GM23338 (cell line): ENCODE data around the gene TMEM182. TPM values are rescaled to one million over a fixed set of nuclear protein-coding genes. Genes with fewer than 3 reads are reported as not detected.

Experiments
- ATAC-seq: fragments of 200-7000 bp; cut with Tn5 transposase; 3 replicates; pipeline ENCODE4 v1.9.1; 2020
- DNase-seq: peaks from one replicate; pipeline ENCODE4 v3.0.0-alpha.2; 2015; ENCODE audit warnings: low spot score
- H2AFZ ChIP-seq: fragments of 200-600 bp; sonication (generic); 2 replicates; pipeline ENCODE4 v1.8.0; 2016; ENCODE audit warnings: antibody characterized with exemption, mild to moderate bottlenecking, moderate library complexity
- H3F3A ChIP-seq: fragments of 200-600 bp; sonication (generic); replicated peaks from 2 replicates; pipeline ENCODE4 v1.8.0; 2017; ENCODE audit warnings: antibody characterized with exemption, mixed run types, low read depth
- H3K27ac ChIP-seq: fragments of 200-600 bp; sonication (generic); 2 replicates; pipeline ENCODE4 v1.6.1; 2016; ENCODE audit warnings: low read depth
- H3K27me3 ChIP-seq: fragments of 200-600 bp; sonication (generic); 2 replicates; pipeline ENCODE4 v1.8.0; 2016; ENCODE audit warnings: mild to moderate bottlenecking, mixed run types, moderate library complexity; ENCODE audit not compliant: insufficient read depth
- H3K36me3 ChIP-seq: fragments of 200-600 bp; sonication (generic); 2 replicates; pipeline ENCODE4 v1.8.0; 2016; ENCODE audit warnings: mild to moderate bottlenecking; ENCODE audit not compliant: insufficient read depth
- H3K4me1 ChIP-seq: fragments of 200-600 bp; sonication (generic); 2 replicates; pipeline ENCODE4 v1.8.0; 2016; ENCODE audit warnings: mild to moderate bottlenecking, moderate library complexity; ENCODE audit not compliant: insufficient read depth
- H3K4me2 ChIP-seq: fragments of 200-600 bp; sonication (generic); 2 replicates; pipeline ENCODE4 v1.7.1; 2017; ENCODE audit warnings: mixed run types
- H3K4me3 ChIP-seq: fragments of 200-600 bp; sonication (generic); 2 replicates; pipeline ENCODE4 v1.6.1; 2016; ENCODE audit warnings: mixed run types
- H3K79me2 ChIP-seq: fragments of 200-600 bp; sonication (generic); replicated peaks from 2 replicates; pipeline ENCODE4 v1.8.0; 2017; ENCODE audit warnings: mild to moderate bottlenecking; ENCODE audit not compliant: insufficient read depth
- H3K9me2 ChIP-seq: fragments of 200-600 bp; sonication (generic); 2 replicates; pipeline ENCODE4 v1.8.0; 2017; ENCODE audit not compliant: insufficient read depth
- H4K20me1 ChIP-seq: fragments of 200-600 bp; sonication (generic); replicated peaks from 2 replicates; pipeline ENCODE4 v1.8.0; 2017; ENCODE audit warnings: mild to moderate bottlenecking; ENCODE audit not compliant: insufficient read depth
- H3K27ac Mint-ChIP-seq: 2 replicates; pipeline ENCODE4 v1.8.0; 2020; ENCODE audit warnings: inconsistent platforms, mild to moderate bottlenecking, moderate library complexity, mixed read lengths
- H3K27me3 Mint-ChIP-seq: 3 replicates; pipeline ENCODE4 v1.8.0; 2022; ENCODE audit warnings: low read depth, mild to moderate bottlenecking, moderate library complexity, mixed read lengths, inconsistent platforms; ENCODE audit not compliant: insufficient read depth, poor library complexity
- H3K36me3 Mint-ChIP-seq: 3 replicates; pipeline ENCODE4 v1.8.0; 2021; ENCODE audit warnings: low read depth, mild to moderate bottlenecking, inconsistent platforms, moderate library complexity, mixed read lengths
- H3K4me1 Mint-ChIP-seq: 3 replicates; pipeline ENCODE4 v1.8.0; 2020; ENCODE audit warnings: mild to moderate bottlenecking, inconsistent platforms, mixed read lengths
- H3K4me3 Mint-ChIP-seq: 3 replicates; pipeline ENCODE4 v1.8.0; 2021; ENCODE audit warnings: moderate library complexity, mild to moderate bottlenecking, inconsistent platforms, mixed read lengths
- H3K9me3 Mint-ChIP-seq: 3 replicates; pipeline ENCODE4 v1.8.0; 2020; ENCODE audit warnings: moderate library complexity, mild to moderate bottlenecking, inconsistent platforms, mixed read lengths
- CREB1 ChIP-seq: fragments of 250-450 bp; sonication (Bioruptor Pico); IDR thresholded peaks from 2 replicates; pipeline ENCODE4 v1.5.0; 2020; ENCODE audit warnings: low read depth, mild to moderate bottlenecking, moderate library complexity
- EZH2phosphoT487 ChIP-seq: fragments of 200-600 bp; sonication (generic); IDR thresholded peaks from one replicate; pipeline ENCODE4 v1.8.1; 2018; ENCODE audit warnings: antibody characterized with exemption; ENCODE audit not compliant: unreplicated experiment
- JUNB ChIP-seq: IDR thresholded peaks from one replicate; pipeline ENCODE4 v1.6.1; 2016; ENCODE audit warnings: antibody characterized with exemption; ENCODE audit not compliant: unreplicated experiment
- NANOG ChIP-seq: IDR thresholded peaks from 2 replicates; pipeline ENCODE4 v1.6.1; 2016; ENCODE audit warnings: antibody characterized with exemption, borderline replicate concordance
- STAT1 ChIP-seq: IDR thresholded peaks from one replicate; pipeline ENCODE4 v1.6.1; 2016; ENCODE audit warnings: antibody characterized with exemption; ENCODE audit not compliant: unreplicated experiment
- ZNF114 ChIP-seq: fragments of 250-450 bp; sonication (Bioruptor Pico); IDR thresholded peaks from 2 replicates; pipeline ENCODE4 v1.5.0; 2020; ENCODE audit warnings: mild to moderate bottlenecking, moderate library complexity
- polyA plus RNA-seq: library from polyadenylated mRNA; unstranded; fragments of >200 nt; fragmentation: Nextera tagmentation; extraction: Ambion mirVana; gene quantifications from 2 replicates; pipeline ENCODE4 v1.2.1, GENCODE V29; 2016
- total RNA-seq: library from RNA; depleted of rRNA; stranded (reverse); fragments of >200 nt; shearing (Covaris generic); gene quantifications from 2 replicates; pipeline ENCODE4 v1.2.3, GENCODE V29; 2014
- TF ChIP-seq, protein P1 (sequence below): fragments of 250-450 bp; sonication (Bioruptor Pico); IDR thresholded peaks from 2 replicates; pipeline ENCODE4 v1.5.0; 2020; ENCODE audit warnings: mild to moderate bottlenecking, moderate library complexity
- TF ChIP-seq, protein P2 (sequence below): IDR thresholded peaks from 2 replicates; pipeline ENCODE4 v1.6.1; 2016; ENCODE audit warnings: antibody characterized with exemption
- TF ChIP-seq, protein P3 (sequence below), 2 experiments: fragments of 200-600 bp in 1 of 2; sonication (generic) in 1 of 2; conservative IDR thresholded peaks; 2 replicates each; pipeline versions ENCODE4 v1.5.1 to v1.6.1; 2016 to 2017; ENCODE audit warnings: antibody characterized with exemption in 2 of 2, low read depth in 2 of 2, mild to moderate bottlenecking in 2 of 2, moderate library complexity in 1 of 2
- TF ChIP-seq, protein P4 (sequence below): IDR thresholded peaks from one replicate; pipeline ENCODE4 v1.6.1; 2018; ENCODE audit warnings: antibody characterized with exemption; ENCODE audit not compliant: unreplicated experiment

TMEM182 gene
- total and polyA plus RNA-seq, 2 experiments from 2014 or later: 5.2 to 7.2 TPM

DNA sequence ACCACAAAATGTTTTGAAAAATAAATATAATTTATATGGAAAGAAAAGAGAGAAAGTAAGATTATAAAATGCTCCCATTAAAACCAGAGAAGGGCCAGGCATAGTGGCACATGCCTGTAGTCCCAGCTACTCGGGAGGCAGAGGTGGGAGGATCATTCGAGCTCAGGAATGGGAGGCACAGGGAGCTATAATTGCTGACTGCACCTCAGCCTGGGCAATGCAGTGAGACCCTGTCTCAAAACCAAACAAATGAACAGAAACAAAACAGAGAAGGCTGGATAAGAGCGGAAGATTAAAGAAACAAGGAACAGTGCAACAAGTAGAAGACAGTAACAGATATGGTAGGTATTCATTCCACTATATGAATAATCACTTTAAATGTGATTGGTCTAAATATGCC, 18.6 kb upstream of the TMEM182 start:
- no peaks in the 10 kb centered on the region; the same call in 2 of the 3 replicates for H3K36me3 Mint-ChIP-seq
- no peak overlapping the region for H3K27ac Mint-ChIP-seq
- Histone ChIP-seq H3F3A (no peaks in the 10 kb centered on the region), H3K27me3 (no peaks in the 10 kb centered on the region), H3K9me2 (no peaks in the 10 kb centered on the region), H3K4me1 (no peaks in the 10 kb centered on the region), H3K4me3 (no peak overlapping the region), H2AFZ (no peak overlapping the region), H3K36me3 (no peaks in the 10 kb centered on the region), H3K4me2 (no peak overlapping the region), H3K27ac (no peak overlapping the region), H3K79me2 (peaks cover 12% of the 10 kb centered on the region; the same call in 1 of the 2 replicates), H4K20me1 (no peaks in the 10 kb centered on the region)
- DNase-seq (no peak), ATAC-seq (no peak)
- no peaks in the 10 kb centered on the region for H3K9me3 Mint-ChIP-seq
- no peak for TF ChIP-seq ZNF114 (CRISPR knock-in tag)
- TF ChIP-seq, protein P1, sequence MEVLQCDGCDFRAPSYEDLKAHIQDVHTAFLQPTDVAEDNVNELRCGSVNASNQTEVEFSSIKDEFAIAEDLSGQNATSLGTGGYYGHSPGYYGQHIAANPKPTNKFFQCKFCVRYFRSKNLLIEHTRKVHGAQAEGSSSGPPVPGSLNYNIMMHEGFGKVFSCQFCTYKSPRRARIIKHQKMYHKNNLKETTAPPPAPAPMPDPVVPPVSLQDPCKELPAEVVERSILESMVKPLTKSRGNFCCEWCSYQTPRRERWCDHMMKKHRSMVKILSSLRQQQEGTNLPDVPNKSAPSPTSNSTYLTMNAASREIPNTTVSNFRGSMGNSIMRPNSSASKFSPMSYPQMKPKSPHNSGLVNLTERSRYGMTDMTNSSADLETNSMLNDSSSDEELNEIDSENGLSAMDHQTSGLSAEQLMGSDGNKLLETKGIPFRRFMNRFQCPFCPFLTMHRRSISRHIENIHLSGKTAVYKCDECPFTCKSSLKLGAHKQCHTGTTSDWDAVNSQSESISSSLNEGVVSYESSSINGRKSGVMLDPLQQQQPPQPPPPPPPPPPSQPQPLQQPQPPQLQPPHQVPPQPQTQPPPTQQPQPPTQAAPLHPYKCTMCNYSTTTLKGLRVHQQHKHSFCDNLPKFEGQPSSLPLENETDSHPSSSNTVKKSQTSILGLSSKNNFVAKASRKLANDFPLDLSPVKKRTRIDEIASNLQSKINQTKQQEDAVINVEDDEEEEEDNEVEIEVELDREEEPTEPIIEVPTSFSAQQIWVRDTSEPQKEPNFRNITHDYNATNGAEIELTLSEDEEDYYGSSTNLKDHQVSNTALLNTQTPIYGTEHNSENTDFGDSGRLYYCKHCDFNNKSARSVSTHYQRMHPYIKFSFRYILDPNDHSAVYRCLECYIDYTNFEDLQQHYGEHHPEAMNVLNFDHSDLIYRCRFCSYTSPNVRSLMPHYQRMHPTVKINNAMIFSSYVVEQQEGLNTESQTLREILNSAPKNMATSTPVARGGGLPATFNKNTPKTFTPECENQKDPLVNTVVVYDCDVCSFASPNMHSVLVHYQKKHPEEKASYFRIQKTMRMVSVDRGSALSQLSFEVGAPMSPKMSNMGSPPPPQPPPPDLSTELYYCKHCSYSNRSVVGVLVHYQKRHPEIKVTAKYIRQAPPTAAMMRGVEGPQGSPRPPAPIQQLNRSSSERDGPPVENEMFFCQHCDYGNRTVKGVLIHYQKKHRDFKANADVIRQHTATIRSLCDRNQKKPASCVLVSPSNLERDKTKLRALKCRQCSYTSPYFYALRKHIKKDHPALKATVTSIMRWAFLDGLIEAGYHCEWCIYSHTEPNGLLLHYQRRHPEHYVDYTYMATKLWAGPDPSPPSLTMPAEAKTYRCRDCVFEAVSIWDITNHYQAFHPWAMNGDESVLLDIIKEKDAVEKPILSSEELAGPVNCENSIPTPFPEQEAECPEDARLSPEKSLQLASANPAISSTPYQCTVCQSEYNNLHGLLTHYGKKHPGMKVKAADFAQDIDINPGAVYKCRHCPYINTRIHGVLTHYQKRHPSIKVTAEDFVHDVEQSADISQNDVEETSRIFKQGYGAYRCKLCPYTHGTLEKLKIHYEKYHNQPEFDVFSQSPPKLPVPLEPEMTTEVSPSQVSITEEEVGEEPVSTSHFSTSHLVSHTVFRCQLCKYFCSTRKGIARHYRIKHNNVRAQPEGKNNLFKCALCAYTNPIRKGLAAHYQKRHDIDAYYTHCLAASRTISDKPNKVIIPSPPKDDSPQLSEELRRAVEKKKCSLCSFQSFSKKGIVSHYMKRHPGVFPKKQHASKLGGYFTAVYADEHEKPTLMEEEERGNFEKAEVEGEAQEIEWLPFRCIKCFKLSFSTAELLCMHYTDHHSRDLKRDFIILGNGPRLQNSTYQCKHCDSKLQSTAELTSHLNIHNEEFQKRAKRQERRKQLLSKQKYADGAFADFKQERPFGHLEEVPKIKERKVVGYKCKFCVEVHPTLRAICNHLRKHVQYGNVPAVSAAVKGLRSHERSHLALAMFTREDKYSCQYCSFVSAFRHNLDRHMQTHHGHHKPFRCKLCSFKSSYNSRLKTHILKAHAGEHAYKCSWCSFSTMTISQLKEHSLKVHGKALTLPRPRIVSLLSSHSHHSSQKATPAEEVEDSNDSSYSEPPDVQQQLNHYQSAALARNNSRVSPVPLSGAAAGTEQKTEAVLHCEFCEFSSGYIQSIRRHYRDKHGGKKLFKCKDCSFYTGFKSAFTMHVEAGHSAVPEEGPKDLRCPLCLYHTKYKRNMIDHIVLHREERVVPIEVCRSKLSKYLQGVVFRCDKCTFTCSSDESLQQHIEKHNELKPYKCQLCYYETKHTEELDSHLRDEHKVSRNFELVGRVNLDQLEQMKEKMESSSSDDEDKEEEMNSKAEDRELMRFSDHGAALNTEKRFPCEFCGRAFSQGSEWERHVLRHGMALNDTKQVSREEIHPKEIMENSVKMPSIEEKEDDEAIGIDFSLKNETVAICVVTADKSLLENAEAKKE: no peak
- TF ChIP-seq, protein P2, sequence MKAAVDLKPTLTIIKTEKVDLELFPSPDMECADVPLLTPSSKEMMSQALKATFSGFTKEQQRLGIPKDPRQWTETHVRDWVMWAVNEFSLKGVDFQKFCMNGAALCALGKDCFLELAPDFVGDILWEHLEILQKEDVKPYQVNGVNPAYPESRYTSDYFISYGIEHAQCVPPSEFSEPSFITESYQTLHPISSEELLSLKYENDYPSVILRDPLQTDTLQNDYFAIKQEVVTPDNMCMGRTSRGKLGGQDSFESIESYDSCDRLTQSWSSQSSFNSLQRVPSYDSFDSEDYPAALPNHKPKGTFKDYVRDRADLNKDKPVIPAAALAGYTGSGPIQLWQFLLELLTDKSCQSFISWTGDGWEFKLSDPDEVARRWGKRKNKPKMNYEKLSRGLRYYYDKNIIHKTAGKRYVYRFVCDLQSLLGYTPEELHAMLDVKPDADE: no peak
- no peak for TF ChIP-seq EZH2phosphoT487
- no peak for TF ChIP-seq CREB1 (CRISPR knock-in tag)
- TF ChIP-seq, protein P3, sequence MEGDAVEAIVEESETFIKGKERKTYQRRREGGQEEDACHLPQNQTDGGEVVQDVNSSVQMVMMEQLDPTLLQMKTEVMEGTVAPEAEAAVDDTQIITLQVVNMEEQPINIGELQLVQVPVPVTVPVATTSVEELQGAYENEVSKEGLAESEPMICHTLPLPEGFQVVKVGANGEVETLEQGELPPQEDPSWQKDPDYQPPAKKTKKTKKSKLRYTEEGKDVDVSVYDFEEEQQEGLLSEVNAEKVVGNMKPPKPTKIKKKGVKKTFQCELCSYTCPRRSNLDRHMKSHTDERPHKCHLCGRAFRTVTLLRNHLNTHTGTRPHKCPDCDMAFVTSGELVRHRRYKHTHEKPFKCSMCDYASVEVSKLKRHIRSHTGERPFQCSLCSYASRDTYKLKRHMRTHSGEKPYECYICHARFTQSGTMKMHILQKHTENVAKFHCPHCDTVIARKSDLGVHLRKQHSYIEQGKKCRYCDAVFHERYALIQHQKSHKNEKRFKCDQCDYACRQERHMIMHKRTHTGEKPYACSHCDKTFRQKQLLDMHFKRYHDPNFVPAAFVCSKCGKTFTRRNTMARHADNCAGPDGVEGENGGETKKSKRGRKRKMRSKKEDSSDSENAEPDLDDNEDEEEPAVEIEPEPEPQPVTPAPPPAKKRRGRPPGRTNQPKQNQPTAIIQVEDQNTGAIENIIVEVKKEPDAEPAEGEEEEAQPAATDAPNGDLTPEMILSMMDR (conservative IDR thresholded peaks at IDR 0.05; ENCODE audit: low read depth in 2 of 2): no peak
- TF ChIP-seq NANOG: no peak
- no peak for TF ChIP-seq JUNB
- TF ChIP-seq, protein P4, sequence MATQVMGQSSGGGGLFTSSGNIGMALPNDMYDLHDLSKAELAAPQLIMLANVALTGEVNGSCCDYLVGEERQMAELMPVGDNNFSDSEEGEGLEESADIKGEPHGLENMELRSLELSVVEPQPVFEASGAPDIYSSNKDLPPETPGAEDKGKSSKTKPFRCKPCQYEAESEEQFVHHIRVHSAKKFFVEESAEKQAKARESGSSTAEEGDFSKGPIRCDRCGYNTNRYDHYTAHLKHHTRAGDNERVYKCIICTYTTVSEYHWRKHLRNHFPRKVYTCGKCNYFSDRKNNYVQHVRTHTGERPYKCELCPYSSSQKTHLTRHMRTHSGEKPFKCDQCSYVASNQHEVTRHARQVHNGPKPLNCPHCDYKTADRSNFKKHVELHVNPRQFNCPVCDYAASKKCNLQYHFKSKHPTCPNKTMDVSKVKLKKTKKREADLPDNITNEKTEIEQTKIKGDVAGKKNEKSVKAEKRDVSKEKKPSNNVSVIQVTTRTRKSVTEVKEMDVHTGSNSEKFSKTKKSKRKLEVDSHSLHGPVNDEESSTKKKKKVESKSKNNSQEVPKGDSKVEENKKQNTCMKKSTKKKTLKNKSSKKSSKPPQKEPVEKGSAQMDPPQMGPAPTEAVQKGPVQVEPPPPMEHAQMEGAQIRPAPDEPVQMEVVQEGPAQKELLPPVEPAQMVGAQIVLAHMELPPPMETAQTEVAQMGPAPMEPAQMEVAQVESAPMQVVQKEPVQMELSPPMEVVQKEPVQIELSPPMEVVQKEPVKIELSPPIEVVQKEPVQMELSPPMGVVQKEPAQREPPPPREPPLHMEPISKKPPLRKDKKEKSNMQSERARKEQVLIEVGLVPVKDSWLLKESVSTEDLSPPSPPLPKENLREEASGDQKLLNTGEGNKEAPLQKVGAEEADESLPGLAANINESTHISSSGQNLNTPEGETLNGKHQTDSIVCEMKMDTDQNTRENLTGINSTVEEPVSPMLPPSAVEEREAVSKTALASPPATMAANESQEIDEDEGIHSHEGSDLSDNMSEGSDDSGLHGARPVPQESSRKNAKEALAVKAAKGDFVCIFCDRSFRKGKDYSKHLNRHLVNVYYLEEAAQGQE: no peak
- no peak for TF ChIP-seq STAT1
- H3K27me3 Mint-ChIP-seq: no peaks in the 10 kb centered on the region
- no peaks in the 10 kb centered on the region for H3K4me1 Mint-ChIP-seq
- H3K4me3 Mint-ChIP-seq: no peak overlapping the region
